HuH-7.5 (cell line): ENCODE measurements around the gene CNR2.
"Not testable (repeated sequence)": the region's sequence is repeated elsewhere in the genome, so short reads cannot be mapped to it uniquely, and the experiment has no call there.

ENCODE experiments used
- DNase-seq: peaks from one replicate; pipeline ENCODE4 v3.0.0; 2011; ENCODE audit warnings: low spot score

Gene CNR2

GRCh38 chr1:23916209-23917131 lies 3.3 kb upstream of the CNR2 start:
- peak; percentile 75 for DNase-seq

- DNase-seq = no peak
Observed at GRCh38 chr1:23915466-23915865, 2.3 kb upstream of the CNR2 start.

- DNase-seq = no peak
Observed at GRCh38 chr1:23914921-23915320, 1.8 kb upstream of the CNR2 start.

GRCh38 chr1:23911921-23912320 lies 1.2 kb downstream of the CNR2 start:
- DNase-seq = no peak

GRCh38 chr1:23910553-23911246 lies 2.5 kb downstream of the CNR2 start:
- DNase-seq = no peak

GRCh38 chr1:23910144-23910543 lies 3.0 kb downstream of the CNR2 start:
- no peak for DNase-seq

- DNase-seq = no peak
Observed at GRCh38 chr1:23909412-23909811, 3.8 kb downstream of the CNR2 start.

- DNase-seq = no peak
Observed at GRCh38 chr1:23908453-23909341, 4.5 kb downstream of the CNR2 start.

- no peak for DNase-seq
Observed at GRCh38 chr1:23906731-23907130, 6.4 kb downstream of the CNR2 start.

- DNase-seq = no peak
Observed at GRCh38 chr1:23905461-23906025, 7.6 kb downstream of the CNR2 start.

- DNase-seq = no peak
Observed at GRCh38 chr1:23904748-23905357, 8.3 kb downstream of the CNR2 start.

- no peak for DNase-seq
Observed at GRCh38 chr1:23903754-23904153, 9.4 kb downstream of the CNR2 start.

- DNase-seq = no peak
Observed at GRCh38 chr1:23902321-23903278, 10.6 kb downstream of the CNR2 start.

GRCh38 chr1:23900017-23900416 lies 13.1 kb downstream of the CNR2 start:
- DNase-seq = not testable (repeated sequence)

- DNase-seq = no peak
Observed at GRCh38 chr1:23899070-23899469, 14.1 kb downstream of the CNR2 start.

GRCh38 chr1:23897083-23897482 lies 16.1 kb downstream of the CNR2 start:
- no peak for DNase-seq

GRCh38 chr1:23896491-23896890 lies 16.7 kb downstream of the CNR2 start:
- DNase-seq = no peak

- no peak for DNase-seq
Observed at GRCh38 chr1:23895993-23896392, 17.2 kb downstream of the CNR2 start.

- DNase-seq = no peak
Observed at GRCh38 chr1:23895082-23895481, 18.1 kb downstream of the CNR2 start.

GRCh38 chr1:23889074-23889473 lies 24.1 kb downstream of the CNR2 start:
- DNase-seq = no peak
